NCI-H1105 (cell line): Measurements from ENCODE around the gene NFATC2.

Source experiments
- DNase-seq: peaks from one replicate; lab custom pipeline; 2025; lab: John Stamatoyannopoulos, UW

The NFATC2 gene

GRCh38 chr20:51429696-51430095 lies 112.8 kb downstream of the NFATC2 start:
- no peak for DNase-seq

- no peak for DNase-seq
Observed at GRCh38 chr20:51429144-51429482, 113.4 kb downstream of the NFATC2 start.

GRCh38 chr20:51428401-51429143 lies 113.9 kb downstream of the NFATC2 start:
- no peak for DNase-seq

GRCh38 chr20:51427651-51428291 lies 114.7 kb downstream of the NFATC2 start:
- DNase-seq: no peak

GRCh38 chr20:51426718-51427650 lies 115.5 kb downstream of the NFATC2 start:
- DNase-seq: no peak

- DNase-seq: no peak
Observed at GRCh38 chr20:51425347-51426106, 117.0 kb downstream of the NFATC2 start.

GRCh38 chr20:51424270-51425117 lies 118.0 kb downstream of the NFATC2 start:
- DNase-seq: no peak

- no peak for DNase-seq
Observed at GRCh38 chr20:51423810-51424209, 118.7 kb downstream of the NFATC2 start.

GRCh38 chr20:51423290-51423667 lies 119.2 kb downstream of the NFATC2 start:
- DNase-seq: no peak

GRCh38 chr20:51422514-51423289 lies 119.8 kb downstream of the NFATC2 start:
- DNase-seq: no peak

- no peak for DNase-seq
Observed at GRCh38 chr20:51420805-51421204, 121.7 kb downstream of the NFATC2 start.

GRCh38 chr20:51420111-51420510 lies 122.4 kb downstream of the NFATC2 start:
- no peak for DNase-seq

GRCh38 chr20:51419646-51420045 lies 122.9 kb downstream of the NFATC2 start:
- DNase-seq: no peak

GRCh38 chr20:51419231-51419630 lies 123.3 kb downstream of the NFATC2 start:
- no peak for DNase-seq

GRCh38 chr20:51418137-51418529 lies 124.4 kb downstream of the NFATC2 start:
- no peak for DNase-seq

- DNase-seq: no peak
Observed at GRCh38 chr20:51417250-51418136, 125.0 kb downstream of the NFATC2 start.

GRCh38 chr20:51416532-51417249 lies 125.8 kb downstream of the NFATC2 start:
- DNase-seq: no peak

GRCh38 chr20:51413857-51414256 lies 128.7 kb downstream of the NFATC2 start:
- DNase-seq: no peak
